ENCODE data around the gene KAZN.

The KAZN gene

DNA sequence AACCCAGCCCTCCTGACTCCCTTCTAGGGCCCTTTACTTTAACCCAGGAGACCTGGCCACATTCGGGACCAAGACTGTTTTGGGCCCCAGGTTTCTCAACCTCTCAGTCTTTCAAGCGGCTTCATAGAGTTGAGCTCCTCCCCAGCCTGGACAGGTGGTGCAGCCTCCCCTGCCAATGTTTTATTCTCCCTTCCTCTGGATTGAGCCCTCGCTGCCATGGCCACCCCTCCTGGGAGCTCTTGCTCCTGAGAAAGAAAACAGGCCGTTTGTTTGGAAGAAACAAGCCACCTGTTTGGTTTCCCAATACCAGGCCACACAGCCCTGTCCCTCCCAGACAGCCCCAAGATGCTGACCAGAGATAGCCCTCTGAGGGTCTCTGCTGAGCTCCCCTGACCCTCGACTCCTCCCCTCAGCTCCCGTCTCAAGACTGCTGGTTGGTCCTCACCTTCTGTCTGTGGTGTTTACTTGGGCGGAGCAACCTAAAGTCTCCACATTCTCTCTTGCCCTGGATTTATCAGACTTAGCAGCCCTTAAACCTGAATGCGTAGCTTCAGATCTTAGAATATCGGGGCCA, 558.4 kb downstream of the KAZN start:
- DNase-seq = no peak

GRCh38 chr1:15157524-15158399, 559.3 kb downstream of the KAZN start:
- DNase-seq = no peak

DNA sequence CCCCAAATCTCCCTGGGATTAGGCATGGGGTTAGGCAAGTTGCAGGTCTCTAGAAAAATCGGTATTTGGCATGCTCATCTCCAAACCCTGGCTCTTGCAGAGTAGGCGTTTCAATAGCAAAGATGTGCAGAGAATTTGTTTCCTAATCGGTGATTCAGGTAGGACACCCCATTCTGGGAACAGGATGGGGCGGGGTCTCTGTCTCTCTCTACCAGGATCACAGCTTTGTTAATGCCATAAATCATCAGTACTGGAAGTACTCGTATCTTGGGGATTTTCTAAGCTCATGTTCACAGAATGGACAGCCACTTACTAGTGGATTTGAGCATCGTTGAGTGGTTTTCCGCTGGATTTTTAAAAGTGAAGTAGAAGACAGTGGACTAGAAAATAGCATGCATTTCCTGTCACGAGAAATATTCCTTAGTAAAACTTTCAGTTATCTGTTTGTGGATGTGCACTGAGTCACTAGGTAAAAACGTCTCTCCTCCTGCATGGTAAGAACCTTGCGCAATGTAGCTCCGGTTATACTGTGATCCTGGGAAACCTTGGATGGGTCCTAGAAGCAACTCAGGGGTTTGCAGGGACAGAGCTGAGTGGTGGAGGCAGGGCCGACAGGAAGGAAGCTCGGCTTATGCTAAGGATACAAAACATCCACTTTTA, 560.2 kb downstream of the KAZN start:
- no peak for DNase-seq

GRCh38 chr1:15159166-15159555, 560.7 kb downstream of the KAZN start:
- DNase-seq = no peak

- no peak for DNase-seq
These were observed 562.1 kb downstream of the KAZN start for GRCh38 chr1:15160626-15161025.

DNA sequence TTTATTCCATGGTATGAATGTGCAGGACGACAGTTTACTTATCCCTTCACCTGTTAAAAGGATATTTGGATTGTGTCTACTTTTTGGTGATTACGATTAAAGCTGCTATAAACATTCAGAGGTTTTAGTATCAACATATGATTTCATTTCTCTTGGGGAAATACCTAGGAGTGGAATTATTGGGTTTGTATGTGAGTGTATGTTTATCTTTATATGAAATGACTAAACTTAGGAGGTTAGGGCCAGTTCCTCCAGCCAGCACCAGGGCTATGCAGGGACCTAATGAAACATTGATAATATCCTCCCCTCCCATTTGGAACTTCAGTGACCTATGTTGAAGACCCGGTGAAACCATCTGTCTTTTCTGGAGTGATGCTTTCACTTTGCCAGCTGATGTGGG, 568.9 kb downstream of the KAZN start:
- no peak for DNase-seq

Measured in T-helper 1 cell (primary cell).